HepG2 (cell line): ENCODE data around the gene BUB1. TPM values are rescaled to one million over a fixed set of nuclear protein-coding genes. Genes with fewer than 3 reads are reported as not detected.

Experiments used
- ATAC-seq: fragments of 200-7000 bp; cut with Tn5 transposase; 3 replicates; pipeline ENCODE4 v1.9.1; 2020; ENCODE audit warnings: mild to moderate bottlenecking, moderate library complexity
- BruUV-seq: library from RNA; stranded (reverse); fragments of 400-500 nt; replicated peaks from 2 replicates; lab custom pipeline; 2021; lab: Mats Ljungman, UMichigan
- CTCF ChIA-PET: fragments of 300-600 bp; formaldehyde crosslinking; extraction: SDS; loops from one replicate; lab custom pipeline; 2021; ENCODE audit warnings: low total read pairs, inconsistent platforms, low intra/inter-chr PET ratio; lab: Yijun Ruan, JAX
- POLR2A ChIA-PET: fragments of 350-600 bp; sonication (Branson Sonifier 250); formaldehyde crosslinking; loops from one replicate; lab custom pipeline; 2020; ENCODE audit warnings: antibody characterized with exemption, inconsistent platforms; lab: Yijun Ruan, JAX
- DNase-seq: peaks from one replicate; pipeline ENCODE4 v3.0.0-alpha.2; 2015; ENCODE audit warnings: low spot score
- FAIRE-seq: peaks from 3 replicates; lab custom pipeline; 2011; peaks lifted over from hg19 to GRCh38; lab: Jason Lieb, UNC
- H2AFZ ChIP-seq: one replicate; pipeline ENCODE4 v1.6.1; 2011; ENCODE audit warnings: low read length, inconsistent platforms
- H3K27ac ChIP-seq: fragments of 300-600 bp; 3 replicates; pipeline ENCODE4 v1.8.0; 2011; ENCODE audit warnings: mixed run types, mild to moderate bottlenecking, mixed read lengths, low read length, inconsistent platforms; ENCODE audit not compliant: insufficient read depth; ENCODE audit errors: extremely low read length
- H3K27me3 ChIP-seq, 2 experiments: fragments of 200-600 bp in 1 of 2; 2 replicates in 1 of 2; 3 replicates in 1 of 2; pipeline versions ENCODE4 v1.6.0 to v1.8.0; 2011; ENCODE audit warnings: low read length in 2 of 2, mild to moderate bottlenecking in 2 of 2, moderate library complexity in 2 of 2, inconsistent platforms in 1 of 2; ENCODE audit not compliant: insufficient read depth in 2 of 2, control insufficient read depth in 1 of 2
- H3K36me3 ChIP-seq, 2 experiments: fragments of 200-600 bp in 1 of 2; replicated peaks in 1 of 2; 2 replicates in 1 of 2; 3 replicates in 1 of 2; pipeline versions ENCODE4 v1.5.1 to v1.8.0; 2011; ENCODE audit warnings: low read length in 2 of 2, inconsistent platforms in 1 of 2; ENCODE audit not compliant: insufficient read depth in 2 of 2, control insufficient read depth in 1 of 2
- H3K4me1 ChIP-seq: 2 replicates; pipeline ENCODE4 v1.5.1; 2012; ENCODE audit warnings: low read length, inconsistent platforms; ENCODE audit not compliant: insufficient read depth
- H3K4me2 ChIP-seq: 2 replicates; pipeline ENCODE4 v1.6.0; 2011; ENCODE audit warnings: low read depth, low read length, inconsistent platforms
- H3K4me3 ChIP-seq, 3 experiments: fragments of 200-600 bp in 1 of 3; sonication (generic), shearing (Covaris generic) in 1 of 3; replicated peaks in 1 of 3; 2 replicates each; pipeline ENCODE4 v1.5.1; 2011 to 2016; ENCODE audit warnings: low read length in 3 of 3, inconsistent platforms in 2 of 3, low read depth in 2 of 3, mild to moderate bottlenecking in 2 of 3, control low read depth in 1 of 3, mixed read lengths in 1 of 3; ENCODE audit not compliant: insufficient read depth in 1 of 3
- H3K79me2 ChIP-seq: one replicate; pipeline ENCODE4 v1.6.1; 2011; ENCODE audit warnings: low read length, inconsistent platforms; ENCODE audit not compliant: insufficient read depth
- H3K9ac ChIP-seq: 2 replicates; pipeline ENCODE4 v1.6.0; 2011; ENCODE audit warnings: mild to moderate bottlenecking, low read depth, low read length, inconsistent platforms; ENCODE audit not compliant: insufficient read depth
- H3K9me3 ChIP-seq: 2 replicates; pipeline ENCODE4 v1.5.1; 2012; ENCODE audit warnings: mild to moderate bottlenecking, low read length
- H4K20me1 ChIP-seq: 2 replicates; pipeline ENCODE4 v1.6.0; 2011; ENCODE audit warnings: inconsistent platforms, mild to moderate bottlenecking, low read length, moderate library complexity; ENCODE audit not compliant: insufficient read depth
- CBFB ChIP-seq: sonication (generic); formaldehyde crosslinking; IDR thresholded peaks from 2 replicates; pipeline ENCODE4 v1.4.0; 2020; ENCODE audit warnings: missing genetic modification reagents
- CSRNP2 ChIP-seq: sonication (generic); formaldehyde crosslinking; conservative IDR thresholded peaks from 2 replicates; pipeline ENCODE4 v1.8.0; 2022; ENCODE audit warnings: low read depth, missing genetic modification reagents
- ETS1 ChIP-seq: sonication (generic); formaldehyde crosslinking; IDR thresholded peaks from 2 replicates; pipeline ENCODE4 v1.4.0; 2020; ENCODE audit warnings: missing genetic modification reagents
- FOXA1 ChIP-seq, 2 experiments: fragments of 450-650 bp in 1 of 2; sonication (generic) in 1 of 2; formaldehyde crosslinking in 1 of 2; IDR thresholded peaks; 2 replicates each; pipeline versions ENCODE4 v1.4.0 to v1.6.1; 2016 to 2020; ENCODE audit warnings: missing genetic modification reagents in 1 of 2
- HOXA5 ChIP-seq: sonication (generic); formaldehyde crosslinking; IDR thresholded peaks from 2 replicates; pipeline ENCODE4 v1.4.0; 2020; ENCODE audit warnings: missing genetic modification reagents
- POLR2AphosphoS5 ChIP-seq: IDR thresholded peaks from 2 replicates; pipeline ENCODE4 v1.6.1; 2012; ENCODE audit warnings: low read depth, low read length
- PTBP1 ChIP-seq: fragments of 200-400 bp; formaldehyde crosslinking; IDR thresholded peaks from 2 replicates; pipeline ENCODE4 v1.6.1; 2018; ENCODE audit warnings: low read length, low read depth; ENCODE audit not compliant: poor library complexity, severe bottlenecking
- SMAD1 ChIP-seq: sonication (generic); formaldehyde crosslinking; IDR thresholded peaks from 2 replicates; pipeline ENCODE4 v1.4.0; 2020; ENCODE audit warnings: missing genetic modification reagents, low read depth, mild to moderate bottlenecking, borderline replicate concordance
- ZBTB21 ChIP-seq: sonication (generic); formaldehyde crosslinking; IDR thresholded peaks from 2 replicates; pipeline ENCODE4 v1.4.0; 2020; ENCODE audit warnings: missing genetic modification reagents
- ZC3H13 ChIP-seq: sonication (generic); formaldehyde crosslinking; IDR thresholded peaks from 2 replicates; pipeline ENCODE4 v1.8.1; 2023; ENCODE audit warnings: mild to moderate bottlenecking, missing genetic modification reagents, moderate library complexity
- ZNF256 ChIP-seq: sonication (generic); formaldehyde crosslinking; conservative IDR thresholded peaks from 2 replicates; pipeline ENCODE4 v1.4.0; 2020; ENCODE audit warnings: missing genetic modification reagents
- ZNF331 ChIP-seq: sonication (generic); formaldehyde crosslinking; IDR thresholded peaks from 2 replicates; pipeline ENCODE4 v1.4.0; 2020; ENCODE audit warnings: missing genetic modification reagents
- ZNF558 ChIP-seq: sonication (generic); formaldehyde crosslinking; IDR thresholded peaks from 2 replicates; pipeline ENCODE4 v1.9.0; 2022; ENCODE audit warnings: mild to moderate bottlenecking, missing genetic modification reagents, borderline replicate concordance
- ZNF784 ChIP-seq: sonication (generic); formaldehyde crosslinking; IDR thresholded peaks from 2 replicates; pipeline ENCODE4 v1.5.1; 2020; ENCODE audit warnings: missing genetic modification reagents, mild to moderate bottlenecking, borderline replicate concordance
- ZSCAN20 ChIP-seq: sonication (generic); formaldehyde crosslinking; IDR thresholded peaks from 2 replicates; pipeline ENCODE4 v1.4.0; 2020; ENCODE audit warnings: missing genetic modification reagents, mild to moderate bottlenecking, borderline replicate concordance
- ZSCAN30 ChIP-seq: sonication (generic); formaldehyde crosslinking; IDR thresholded peaks from 2 replicates; pipeline ENCODE4 v1.5.0; 2020; ENCODE audit warnings: mild to moderate bottlenecking, missing genetic modification reagents
- WGBS: methylation state at CpG from one replicate; pipeline ENCODE4 v1.1.6; 2017; ENCODE audit warnings: low lambda C conversion rate; 5-methylcytosine and 5-hydroxymethylcytosine counted together
- in situ Hi-C: cut with HindIII; loops from 2 replicates; pipeline ENCODE4 v1.10.0; 2017; ENCODE audit warnings: low pct_unique_long_range_greater_than_20kb; ENCODE audit not compliant: extremely low pct_ligation_motif_present
- intact Hi-C: fragments of 100-400 bp; cut with micrococcal nuclease; formaldehyde crosslinking; loops from one replicate; pipeline ENCODE4 v1.10.0; 2022; ENCODE audit not compliant: unreplicated experiment
- polyA plus RNA-seq, 8 experiments: library from polyadenylated mRNA; depleted of rRNA in 3 of 8; stranded (reverse) in 7 of 8; unstranded in 1 of 8; fragments of >200 nt; fragmentation: Illumina TruSeq in 4 of 8; extraction: Trizol in 4 of 8; gene quantifications; 2 replicates each; pipeline versions ENCODE4 v1.2.1 to v1.2.3, GENCODE V29; 2011 to 2016; ENCODE audit warnings: low read depth in 4 of 8, missing spikeins in 1 of 8, mixed read lengths in 1 of 8; ENCODE audit not compliant: insufficient read depth in 1 of 8
- total RNA-seq, 5 experiments: library from RNA; depleted of rRNA; stranded (reverse); fragments of >200 nt; fragmentation: Illumina TruSeq; extraction: Trizol; gene quantifications; 2 replicates each; pipeline ENCODE4 v1.2.3, GENCODE V29; 2016; ENCODE audit warnings: low read depth in 1 of 5

BUB1 gene
- total and polyA plus RNA-seq, 2 of the 13 experiments (the other 11 are each of a cell fraction or from before 2014, with no cell fraction given), result 27.8 to 52.6 TPM

- TF ChIP-seq POLR2AphosphoS5, result no peak
- TF ChIP-seq ZSCAN20 (CRISPR knock-in tag), result no peak
- no peak for TF ChIP-seq ZNF558 (CRISPR knock-in tag)
- no peak for TF ChIP-seq PTBP1
- TF ChIP-seq CBFB, result no peak
- no peak for TF ChIP-seq ZC3H13 (CRISPR knock-in tag)
- no peak for TF ChIP-seq ZBTB21 (CRISPR knock-in tag)
- Histone ChIP-seq H3K9ac (no peak overlapping the region), H4K20me1 (no peaks in the 10 kb centered on the region; the same call in 1 of the 2 replicates), H3K79me2 (no peaks in the 10 kb centered on the region), H3K4me1 (no peaks in the 10 kb centered on the region), H3K4me3 (no peak overlapping the region), H3K36me3 (no peaks in the 10 kb centered on the region), H3K27ac (no peak overlapping the region), H3K27me3 (peaks cover 5 to 63% of the 10 kb centered on the region in 2 experiments), H3K9me3 (no peaks in the 10 kb centered on the region), H2AFZ (no peak overlapping the region), H3K4me2 (no peak overlapping the region)
- in situ Hi-C loops, result no loop called here
- FAIRE-seq (no peak), DNase-seq (no peak), ATAC-seq (peak; percentile 29; the same call in 2 of the 3 replicates)
- no CpG with 5 or more reads among the region's 3 CpGs for WGBS
- BruUV-seq, result no TSS peak
- ChIA-PET CTCF (no interaction called here), POLR2A (no interaction called here)
- intact Hi-C loops, result no loop called here
Measured at GRCh38 chr2:110725859-110726258, 48.0 kb upstream of the BUB1 start.

GRCh38 chr2:110725370-110725769 is 47.5 kb upstream of the BUB1 start:
- peaks cover 5 to 62% of the 10 kb centered on the region in 2 experiments for H3K27me3 ChIP-seq
- ATAC-seq, result no peak; the same call in 2 of the 3 replicates
- no peak overlapping the region for H3K4me2 ChIP-seq
- H3K4me1 ChIP-seq, result no peaks in the 10 kb centered on the region
- DNase-seq, result no peak
- no peaks in the 10 kb centered on the region for H3K79me2 ChIP-seq
- H4K20me1 ChIP-seq, result no peaks in the 10 kb centered on the region; the same call in 1 of the 2 replicates
- intact Hi-C loops, result no loop called here
- H3K9ac ChIP-seq, result no peak overlapping the region
- 24% methylated on average over 8 of the region's 9 CpGs for WGBS
- ChIA-PET CTCF (no interaction called here), POLR2A (no interaction called here)
- no peak for FAIRE-seq
- no peaks in the 10 kb centered on the region for H3K36me3 ChIP-seq
- no peaks in the 10 kb centered on the region for H3K9me3 ChIP-seq
- no TSS peak for BruUV-seq
- H3K27ac ChIP-seq, result no peak overlapping the region
- no peak overlapping the region for H2AFZ ChIP-seq
- no peak overlapping the region for H3K4me3 ChIP-seq
- in situ Hi-C loops, result no loop called here
- TF ChIP-seq FOXA1 (IDR thresholded peaks at IDR 0.05) (no peak), FOXA1 (CRISPR knock-in tag; IDR thresholded peaks at IDR 0.05) (no peak), ETS1 (CRISPR knock-in tag) (no peak), ZNF784 (CRISPR knock-in tag) (no peak), SMAD1 (no peak), HOXA5 (CRISPR knock-in tag) (no peak), ZSCAN30 (CRISPR knock-in tag) (no peak), ZNF256 (no peak), ZNF331 (CRISPR knock-in tag) (no peak), CSRNP2 (CRISPR knock-in tag) (no peak)
